Femur (tissue), 1 donor: ENCODE data around the gene C9orf85.

Experiments used
- DNase-seq: peaks from one replicate; pipeline ENCODE4 v3.0.0-alpha.2; 2017

The C9orf85 gene

GRCh38 chr9:72012646-72013045 lies 101.2 kb downstream of the C9orf85 start:
- no peak for DNase-seq

DNA sequence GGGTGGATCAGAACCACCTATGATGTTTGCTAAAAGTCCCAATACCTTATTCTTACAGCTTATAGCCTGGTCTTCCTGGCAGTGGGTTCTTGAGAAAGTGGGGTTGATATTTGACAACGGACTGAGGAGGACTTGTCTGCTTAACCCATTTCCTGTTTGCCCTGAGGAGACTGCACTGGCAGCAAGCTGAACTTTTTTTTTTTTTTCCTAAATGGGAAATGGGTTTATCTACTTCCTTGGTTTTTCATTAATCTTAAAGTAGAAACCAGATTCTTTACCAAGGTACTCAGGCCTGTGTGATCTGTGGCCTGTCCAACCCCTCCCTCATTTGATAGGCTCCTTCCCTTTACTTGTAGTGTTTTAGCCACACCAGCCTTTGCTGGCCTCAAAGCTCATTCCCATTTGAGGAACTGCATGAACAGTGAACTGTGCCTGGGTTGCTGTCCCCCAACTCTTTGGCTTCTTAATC lies 101.9 kb downstream of the C9orf85 start:
- no peak for DNase-seq

GRCh38 chr9:72022841-72023240 lies 111.4 kb downstream of the C9orf85 start:
- no peak for DNase-seq
